IMR-90 (cell line): ENCODE data around the gene DNAJC4. TPM values are rescaled to one million over a fixed set of nuclear protein-coding genes. Genes with fewer than 3 reads are reported as not detected.

Experiments used
- ATAC-seq: fragments of 200-7000 bp; cut with Tn5 transposase; 2 replicates; pipeline ENCODE4 v1.9.1; 2020; ENCODE audit warnings: low read depth, mild to moderate bottlenecking, moderate library complexity
- BruUV-seq: library from RNA; stranded (reverse); fragments of 400-500 nt; replicated peaks from 2 replicates; lab custom pipeline; 2021; lab: Mats Ljungman, UMichigan
- CTCF ChIA-PET: fragments of 300-600 bp; formaldehyde crosslinking; extraction: SDS; loops from one replicate; lab custom pipeline; 2021; ENCODE audit warnings: antibody characterized with exemption; lab: Yijun Ruan, JAX
- POLR2A ChIA-PET: fragments of 300-600 bp; sonication (Branson Sonifier 250); formaldehyde crosslinking; loops from one replicate; lab custom pipeline; 2022; ENCODE audit warnings: antibody characterized with exemption; ENCODE audit not compliant: unreplicated experiment; lab: Charles Lee
- DNase-seq: peaks from one replicate; pipeline ENCODE4 v3.0.0; 2013
- H2AFZ ChIP-seq: replicated peaks from 2 replicates; pipeline ENCODE3; 2013; ENCODE audit warnings: low read length, mild to moderate bottlenecking; ENCODE audit not compliant: poor library complexity
- H2AK5ac ChIP-seq: 2 replicates; pipeline ENCODE4 v1.6.1; 2013; ENCODE audit warnings: low read depth, low read length, inconsistent platforms
- H2AK9ac ChIP-seq: replicated peaks from 2 replicates; pipeline ENCODE3; 2013; ENCODE audit warnings: mild to moderate bottlenecking, low read depth, low read length, moderate library complexity; ENCODE audit not compliant: poor library complexity
- H2BK120ac ChIP-seq: 2 replicates; pipeline ENCODE4 v1.6.1; 2013; ENCODE audit warnings: low read depth, low read length, inconsistent platforms
- H2BK15ac ChIP-seq: 3 replicates; pipeline ENCODE4 v1.6.1; 2013; ENCODE audit warnings: low read depth, low read length, inconsistent platforms
- H2BK20ac ChIP-seq: 2 replicates; pipeline ENCODE4 v1.6.1; 2013; ENCODE audit warnings: low read depth, mild to moderate bottlenecking, inconsistent platforms, low read length, moderate library complexity
- H2BK5ac ChIP-seq: 2 replicates; pipeline ENCODE4 v1.6.1; 2013; ENCODE audit warnings: mild to moderate bottlenecking, low read depth, low read length, inconsistent platforms; ENCODE audit not compliant: poor library complexity, severe bottlenecking
- H3K14ac ChIP-seq: replicated peaks from 2 replicates; pipeline ENCODE4 v1.6.1; 2013; ENCODE audit warnings: low read depth, low read length, inconsistent platforms
- H3K18ac ChIP-seq: 2 replicates; pipeline ENCODE4 v1.6.1; 2013; ENCODE audit warnings: low read depth, low read length, control low read depth
- H3K23ac ChIP-seq: 2 replicates; pipeline ENCODE4 v1.6.1; 2013; ENCODE audit warnings: low read depth, low read length, inconsistent platforms
- H3K27ac ChIP-seq: 2 replicates; pipeline ENCODE4 v1.5.1; 2013; ENCODE audit warnings: mild to moderate bottlenecking, control low read depth, low read length; ENCODE audit not compliant: insufficient read depth
- H3K27me3 ChIP-seq: 2 replicates; pipeline ENCODE4 v1.6.1; 2013; ENCODE audit warnings: low read length; ENCODE audit not compliant: control insufficient read depth, insufficient read depth
- H3K36me3 ChIP-seq: 2 replicates; pipeline ENCODE4 v1.6.1; 2013; ENCODE audit warnings: low read length, mixed read lengths; ENCODE audit not compliant: control insufficient read depth, insufficient read depth
- H3K4ac ChIP-seq: 2 replicates; pipeline ENCODE4 v1.6.1; 2013; ENCODE audit warnings: low read depth, low read length, inconsistent platforms
- H3K4me1 ChIP-seq: 2 replicates; pipeline ENCODE4 v1.6.1; 2013; ENCODE audit warnings: low read length, mixed read lengths; ENCODE audit not compliant: control insufficient read depth, insufficient read depth
- H3K4me2 ChIP-seq: 2 replicates; pipeline ENCODE4 v1.6.1; 2013; ENCODE audit warnings: low read depth, mild to moderate bottlenecking, control low read depth, low read length, moderate library complexity
- H3K4me3 ChIP-seq: 2 replicates; pipeline ENCODE4 v1.5.1; 2013; ENCODE audit warnings: low read depth, mild to moderate bottlenecking, control low read depth, low read length, moderate library complexity; ENCODE audit not compliant: insufficient read depth
- H3K56ac ChIP-seq: 2 replicates; pipeline ENCODE4 v1.6.1; 2013; ENCODE audit warnings: low read length, inconsistent platforms; ENCODE audit not compliant: insufficient read depth; ENCODE audit errors: extremely low read depth
- H3K79me1 ChIP-seq, 2 experiments: 2 replicates each; pipeline ENCODE4 v1.6.1; 2013; ENCODE audit warnings: low read length in 2 of 2, inconsistent platforms in 1 of 2, low read depth in 1 of 2
- H3K9ac ChIP-seq: 2 replicates; pipeline ENCODE4 v1.6.1; 2013; ENCODE audit warnings: low read depth, low read length, control low read depth
- H3K9me1 ChIP-seq: 2 replicates; pipeline ENCODE4 v1.6.1; 2013; ENCODE audit warnings: low read length, inconsistent platforms; ENCODE audit not compliant: insufficient read depth
- H3K9me3 ChIP-seq: 2 replicates; pipeline ENCODE4 v1.6.1; 2013; ENCODE audit warnings: low read length; ENCODE audit not compliant: control insufficient read depth, insufficient read depth
- H4K20me1 ChIP-seq: 2 replicates; pipeline ENCODE4 v1.6.1; 2013; ENCODE audit warnings: low read length, inconsistent platforms; ENCODE audit not compliant: insufficient read depth
- H4K5ac ChIP-seq: 2 replicates; pipeline ENCODE4 v1.6.1; 2013; ENCODE audit warnings: mild to moderate bottlenecking, low read depth, low read length, control low read depth
- H4K8ac ChIP-seq, 2 experiments: 2 replicates each; pipeline ENCODE4 v1.6.1; 2013; ENCODE audit warnings: low read depth in 2 of 2, low read length in 2 of 2, control low read depth in 1 of 2, inconsistent platforms in 1 of 2
- H4K91ac ChIP-seq: 2 replicates; pipeline ENCODE4 v1.6.1; 2013; ENCODE audit warnings: low read depth, low read length, inconsistent platforms; ENCODE audit not compliant: insufficient read depth
- BHLHE40 ChIP-seq: fragments of 150-350 bp; IDR thresholded peaks from 2 replicates; pipeline ENCODE4 v1.6.1; 2016; ENCODE audit warnings: mild to moderate bottlenecking, low read depth, low read length
- CEBPB ChIP-seq: IDR thresholded peaks from 2 replicates; pipeline ENCODE4 v1.6.1; 2012; ENCODE audit warnings: low read depth, low read length, improper control_type of control experiment
- CHD1 ChIP-seq: IDR thresholded peaks from 2 replicates; pipeline ENCODE4 v1.6.1; 2012; ENCODE audit warnings: low read depth, low read length, improper control_type of control experiment
- CTCF ChIP-seq: conservative IDR thresholded peaks from 2 replicates; pipeline ENCODE4 v1.5.1; 2012; ENCODE audit warnings: mild to moderate bottlenecking, low read depth, low read length, improper control_type of control experiment
- FOS ChIP-seq: fragments of 150-350 bp; IDR thresholded peaks from 2 replicates; pipeline ENCODE4 v1.6.1; 2016; ENCODE audit warnings: low read depth, low read length
- MAFK ChIP-seq: IDR thresholded peaks from 2 replicates; pipeline ENCODE4 v1.6.1; 2012; ENCODE audit warnings: low read depth, low read length, improper control_type of control experiment
- MAZ ChIP-seq: IDR thresholded peaks from 2 replicates; pipeline ENCODE4 v1.6.1; 2012; ENCODE audit warnings: low read depth, mild to moderate bottlenecking, low read length, improper control_type of control experiment, moderate library complexity, borderline replicate concordance
- MXI1 ChIP-seq: IDR thresholded peaks from 2 replicates; pipeline ENCODE4 v1.6.1; 2012; ENCODE audit warnings: low read depth, mild to moderate bottlenecking, low read length, moderate library complexity, borderline replicate concordance
- NFE2L2 ChIP-seq: fragments of 150-350 bp; IDR thresholded peaks from 2 replicates; pipeline ENCODE4 v1.6.1; 2016; ENCODE audit warnings: low read depth, mild to moderate bottlenecking, low read length
- POLR2A ChIP-seq: IDR thresholded peaks from 2 replicates; pipeline ENCODE4 v1.6.1; 2012; ENCODE audit warnings: mild to moderate bottlenecking, low read depth, low read length
- RAD21 ChIP-seq: IDR thresholded peaks from 2 replicates; pipeline ENCODE4 v1.6.1; 2012; ENCODE audit warnings: low read length, improper control_type of control experiment
- RCOR1 ChIP-seq: IDR thresholded peaks from 2 replicates; pipeline ENCODE4 v1.6.1; 2012; ENCODE audit warnings: mild to moderate bottlenecking, low read length, improper control_type of control experiment; ENCODE audit not compliant: insufficient replicate concordance
- RFX5 ChIP-seq: IDR thresholded peaks from 2 replicates; pipeline ENCODE4 v1.8.0; 2012; ENCODE audit warnings: low read depth, mild to moderate bottlenecking, low read length, moderate library complexity
- SMC3 ChIP-seq: fragments of 150-350 bp; IDR thresholded peaks from 2 replicates; pipeline ENCODE4 v1.6.1; 2016; ENCODE audit warnings: low read depth, mild to moderate bottlenecking, antibody characterized with exemption, low read length, moderate library complexity
- WGBS, 2 experiments: methylation state at CpG; one replicate each; pipeline versions ENCODE4 v1.1.5 to v1.1.7; 2013; ENCODE audit warnings: missing lambda C conversion rate in 2 of 2; ENCODE audit not compliant: insufficient read length in 1 of 2; ENCODE audit errors: extremely low coverage in 2 of 2; 5-methylcytosine and 5-hydroxymethylcytosine counted together
- dilution Hi-C: fragments of 300-500 bp; cut with HindIII; formaldehyde crosslinking; loops from one replicate; pipeline ENCODE4 v1.14.3; 2018; ENCODE audit warnings: low sequenced_read_pairs; ENCODE audit not compliant: unreplicated experiment
- in situ Hi-C: fragments of 300-500 bp; cut with MboI; formaldehyde crosslinking; loops from 3 replicates; pipeline ENCODE4 v1.14.3; 2019; ENCODE audit warnings: low sequenced_read_pairs, inconsistent platforms, mixed read lengths
- intact Hi-C: fragments of 100-400 bp; cut with micrococcal nuclease; formaldehyde crosslinking; loops from 2 replicates; pipeline ENCODE4 v1.10.0; 2022
- polyA plus RNA-seq, 3 experiments: library from polyadenylated mRNA; depleted of rRNA; stranded (reverse); fragments of >200 nt; gene quantifications; 2 replicates each; pipeline ENCODE4 v1.2.3, GENCODE V29; 2012; ENCODE audit warnings: low replicate concordance in 1 of 3
- total RNA-seq: library from RNA; depleted of rRNA; stranded (reverse); fragments of >200 nt; gene quantifications from 2 replicates; pipeline ENCODE4 v1.2.3, GENCODE V29; 2012
- TF ChIP-seq, protein P1 (sequence below): fragments of 150-350 bp; IDR thresholded peaks from 2 replicates; pipeline ENCODE4 v1.6.1; 2017; ENCODE audit warnings: mild to moderate bottlenecking, antibody characterized with exemption, low read length, low read depth
- TF ChIP-seq, protein P2 (sequence below): fragments of 150-350 bp; IDR thresholded peaks from 2 replicates; pipeline ENCODE4 v1.6.1; 2016; ENCODE audit warnings: low read depth, mild to moderate bottlenecking, low read length, moderate library complexity, borderline replicate concordance

The DNAJC4 gene
- total and polyA plus RNA-seq, 2 of the 4 experiments (the other 2 are of a cell fraction): 2.2 to 22.8 TPM

- DNase-seq: no peak
- ChIA-PET POLR2A (no interaction called here), CTCF (no interaction called here)
- H3K56ac ChIP-seq: no peak overlapping the region
- no peak overlapping the region for H3K23ac ChIP-seq
- intact Hi-C loops: no loop called here
- no peak overlapping the region for H2BK120ac ChIP-seq
- peaks cover 8% of the 10 kb centered on the region; the same call in 1 of the 2 replicates for H3K9me1 ChIP-seq
- TF ChIP-seq MXI1 (no peak), MAFK (no peak), RAD21 (no peak), NFE2L2 (no peak), RFX5 (no peak), SMC3 (no peak), CHD1 (no peak), FOS (no peak), CTCF (no peak), BHLHE40 (no peak), MAZ (no peak), RCOR1 (no peak), POLR2A (no peak), CEBPB (no peak)
- TF ChIP-seq, protein P1, sequence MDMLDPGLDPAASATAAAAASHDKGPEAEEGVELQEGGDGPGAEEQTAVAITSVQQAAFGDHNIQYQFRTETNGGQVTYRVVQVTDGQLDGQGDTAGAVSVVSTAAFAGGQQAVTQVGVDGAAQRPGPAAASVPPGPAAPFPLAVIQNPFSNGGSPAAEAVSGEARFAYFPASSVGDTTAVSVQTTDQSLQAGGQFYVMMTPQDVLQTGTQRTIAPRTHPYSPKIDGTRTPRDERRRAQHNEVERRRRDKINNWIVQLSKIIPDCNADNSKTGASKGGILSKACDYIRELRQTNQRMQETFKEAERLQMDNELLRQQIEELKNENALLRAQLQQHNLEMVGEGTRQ: no peak
- TF ChIP-seq, protein P2, sequence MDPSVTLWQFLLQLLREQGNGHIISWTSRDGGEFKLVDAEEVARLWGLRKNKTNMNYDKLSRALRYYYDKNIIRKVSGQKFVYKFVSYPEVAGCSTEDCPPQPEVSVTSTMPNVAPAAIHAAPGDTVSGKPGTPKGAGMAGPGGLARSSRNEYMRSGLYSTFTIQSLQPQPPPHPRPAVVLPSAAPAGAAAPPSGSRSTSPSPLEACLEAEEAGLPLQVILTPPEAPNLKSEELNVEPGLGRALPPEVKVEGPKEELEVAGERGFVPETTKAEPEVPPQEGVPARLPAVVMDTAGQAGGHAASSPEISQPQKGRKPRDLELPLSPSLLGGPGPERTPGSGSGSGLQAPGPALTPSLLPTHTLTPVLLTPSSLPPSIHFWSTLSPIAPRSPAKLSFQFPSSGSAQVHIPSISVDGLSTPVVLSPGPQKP: no peak
- H4K8ac ChIP-seq: no peak overlapping the region
- H4K20me1 ChIP-seq: peaks cover 27% of the 10 kb centered on the region
- H2BK20ac ChIP-seq: no peak overlapping the region
- no peak overlapping the region for H3K4ac ChIP-seq
- ATAC-seq: no peak
- dilution Hi-C loops: no loop called here
- H3K36me3 ChIP-seq: peaks cover 72% of the 10 kb centered on the region
- H3K4me1 ChIP-seq: no peaks in the 10 kb centered on the region
- H2AK9ac ChIP-seq: no peak overlapping the region
- no peak overlapping the region for H2AFZ ChIP-seq
- no peak overlapping the region for H2BK15ac ChIP-seq
- H3K9ac ChIP-seq: no peak overlapping the region
- H3K14ac ChIP-seq: no peak overlapping the region
- no peak overlapping the region for H3K18ac ChIP-seq
- no peak overlapping the region for H3K4me3 ChIP-seq
- no peak overlapping the region for H4K5ac ChIP-seq
- in situ Hi-C loops: no loop called here
- no peaks in the 10 kb centered on the region for H3K9me3 ChIP-seq
- BruUV-seq: no TSS peak
- no peaks in the 10 kb centered on the region for H3K27me3 ChIP-seq
- H2BK5ac ChIP-seq: no peak overlapping the region
- H3K4me2 ChIP-seq: no peak overlapping the region
- H3K79me1 ChIP-seq: peaks cover 42 to 62% of the 10 kb centered on the region in 2 experiments
- WGBS, 2 experiments: no CpG with 5 or more reads among the region's 9 CpGs
- no peak overlapping the region for H2AK5ac ChIP-seq
- no peak overlapping the region for H4K91ac ChIP-seq
- no peak overlapping the region for H3K27ac ChIP-seq
These were observed 33.7 kb upstream of the DNAJC4 start for GRCh38 chr11:64196626-64197025.
